Loucy (cell line): ENCODE measurements around the gene NIPAL4.

ENCODE experiments used
- H2AFZ ChIP-seq: fragments of 200-600 bp; sonication (generic); 2 replicates; pipeline ENCODE4 v1.6.0; 2016; ENCODE audit warnings: antibody characterized with exemption, mild to moderate bottlenecking, low read length, moderate library complexity
- H3F3A ChIP-seq: fragments of 200-600 bp; 2 replicates; pipeline ENCODE4 v1.6.0; 2016; ENCODE audit warnings: antibody characterized with exemption, low read depth, mild to moderate bottlenecking
- H3K27me3 ChIP-seq: fragments of 200-600 bp; sonication (generic); 2 replicates; pipeline ENCODE4 v1.6.1; 2014; ENCODE audit warnings: low read length, mild to moderate bottlenecking; ENCODE audit not compliant: insufficient read depth, poor library complexity, severe bottlenecking
- H3K36me3 ChIP-seq: fragments of 200-600 bp; sonication (generic); 2 replicates; pipeline ENCODE4 v1.6.1; 2016; ENCODE audit warnings: low read length; ENCODE audit not compliant: insufficient read depth
- H3K4me1 ChIP-seq: fragments of 200-600 bp; sonication (generic); 2 replicates; pipeline ENCODE4 v1.5.1; 2014; ENCODE audit warnings: low read length, mild to moderate bottlenecking; ENCODE audit not compliant: insufficient read depth, poor library complexity, severe bottlenecking
- H3K4me2 ChIP-seq: fragments of 200-600 bp; sonication (generic); 2 replicates; pipeline ENCODE4 v1.6.0; 2014; ENCODE audit warnings: antibody characterized with exemption, low read length, low read depth, mild to moderate bottlenecking; ENCODE audit not compliant: poor library complexity, severe bottlenecking
- H3K4me3 ChIP-seq: fragments of 200-600 bp; sonication (generic); 2 replicates; pipeline ENCODE4 v1.5.1; 2014; ENCODE audit warnings: low read length, mild to moderate bottlenecking, mixed read lengths; ENCODE audit not compliant: poor library complexity, severe bottlenecking
- H3K79me2 ChIP-seq: fragments of 200-600 bp; sonication (generic); 2 replicates; pipeline ENCODE4 v1.6.1; 2014; ENCODE audit warnings: low read length; ENCODE audit not compliant: insufficient read depth
- H3K9ac ChIP-seq: fragments of 200-600 bp; sonication (generic); 2 replicates; pipeline ENCODE4 v1.6.0; 2014; ENCODE audit warnings: mild to moderate bottlenecking, low read depth, low read length, moderate library complexity; ENCODE audit not compliant: poor library complexity, severe bottlenecking
- H3K9me2 ChIP-seq: fragments of 200-600 bp; sonication (generic); replicated peaks from 2 replicates; pipeline ENCODE4 v1.6.1; 2016; ENCODE audit warnings: low read depth, low read length, mixed read lengths
- H3K9me3 ChIP-seq: fragments of 200-600 bp; sonication (generic); 2 replicates; pipeline ENCODE4 v1.6.1; 2014; ENCODE audit warnings: mild to moderate bottlenecking, antibody characterized with exemption, low read length, low read depth; ENCODE audit not compliant: insufficient read depth
- H4K20me1 ChIP-seq: fragments of 200-600 bp; sonication (generic); 2 replicates; pipeline ENCODE4 v1.6.0; 2014; ENCODE audit warnings: antibody characterized with exemption, low read length, mild to moderate bottlenecking; ENCODE audit not compliant: insufficient read depth, poor library complexity, severe bottlenecking
- EZH2phosphoT487 ChIP-seq: fragments of 200-600 bp; IDR thresholded peaks from 2 replicates; pipeline ENCODE4 v1.6.1; 2018; ENCODE audit warnings: antibody characterized with exemption, mild to moderate bottlenecking, moderate library complexity, borderline replicate concordance
- TF ChIP-seq, protein P1 (sequence below): fragments of 200-600 bp; sonication (generic); conservative IDR thresholded peaks from 2 replicates; pipeline ENCODE4 v1.5.1; 2014; ENCODE audit warnings: mild to moderate bottlenecking, antibody characterized with exemption, low read length

The NIPAL4 gene

DNA sequence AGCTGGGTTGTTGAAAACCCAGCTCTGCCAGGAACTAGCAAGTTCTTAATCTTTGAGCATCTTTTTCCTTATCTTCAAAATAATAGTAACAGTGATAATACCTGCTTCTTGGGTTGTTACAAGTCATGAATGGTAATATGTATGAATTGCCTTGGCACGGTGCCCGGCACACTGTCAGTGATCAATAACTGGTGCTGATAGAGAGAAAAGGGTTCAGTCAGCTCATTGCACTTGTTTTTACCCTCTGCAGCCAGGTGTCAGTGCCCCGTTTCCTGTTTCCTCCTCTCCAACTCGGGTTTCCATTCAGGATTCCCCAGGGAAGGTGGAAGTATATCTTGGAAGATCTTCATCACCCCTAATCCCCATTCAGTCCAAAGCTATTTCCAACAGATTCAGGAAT is 15.8 kb upstream of the NIPAL4 start:
- Histone ChIP-seq H3K79me2 (no peaks in the 10 kb centered on the region), H3K4me3 (no peak overlapping the region), H3K9me3 (no peaks in the 10 kb centered on the region), H3K27me3 (no peaks in the 10 kb centered on the region), H3K36me3 (no peaks in the 10 kb centered on the region), H4K20me1 (no peaks in the 10 kb centered on the region), H3K4me2 (no peak overlapping the region), H3F3A (no peaks in the 10 kb centered on the region), H3K9me2 (no peaks in the 10 kb centered on the region), H2AFZ (no peak overlapping the region), H3K4me1 (no peaks in the 10 kb centered on the region), H3K9ac (no peak overlapping the region)
- TF ChIP-seq, protein P1, sequence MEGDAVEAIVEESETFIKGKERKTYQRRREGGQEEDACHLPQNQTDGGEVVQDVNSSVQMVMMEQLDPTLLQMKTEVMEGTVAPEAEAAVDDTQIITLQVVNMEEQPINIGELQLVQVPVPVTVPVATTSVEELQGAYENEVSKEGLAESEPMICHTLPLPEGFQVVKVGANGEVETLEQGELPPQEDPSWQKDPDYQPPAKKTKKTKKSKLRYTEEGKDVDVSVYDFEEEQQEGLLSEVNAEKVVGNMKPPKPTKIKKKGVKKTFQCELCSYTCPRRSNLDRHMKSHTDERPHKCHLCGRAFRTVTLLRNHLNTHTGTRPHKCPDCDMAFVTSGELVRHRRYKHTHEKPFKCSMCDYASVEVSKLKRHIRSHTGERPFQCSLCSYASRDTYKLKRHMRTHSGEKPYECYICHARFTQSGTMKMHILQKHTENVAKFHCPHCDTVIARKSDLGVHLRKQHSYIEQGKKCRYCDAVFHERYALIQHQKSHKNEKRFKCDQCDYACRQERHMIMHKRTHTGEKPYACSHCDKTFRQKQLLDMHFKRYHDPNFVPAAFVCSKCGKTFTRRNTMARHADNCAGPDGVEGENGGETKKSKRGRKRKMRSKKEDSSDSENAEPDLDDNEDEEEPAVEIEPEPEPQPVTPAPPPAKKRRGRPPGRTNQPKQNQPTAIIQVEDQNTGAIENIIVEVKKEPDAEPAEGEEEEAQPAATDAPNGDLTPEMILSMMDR = no peak

DNA sequence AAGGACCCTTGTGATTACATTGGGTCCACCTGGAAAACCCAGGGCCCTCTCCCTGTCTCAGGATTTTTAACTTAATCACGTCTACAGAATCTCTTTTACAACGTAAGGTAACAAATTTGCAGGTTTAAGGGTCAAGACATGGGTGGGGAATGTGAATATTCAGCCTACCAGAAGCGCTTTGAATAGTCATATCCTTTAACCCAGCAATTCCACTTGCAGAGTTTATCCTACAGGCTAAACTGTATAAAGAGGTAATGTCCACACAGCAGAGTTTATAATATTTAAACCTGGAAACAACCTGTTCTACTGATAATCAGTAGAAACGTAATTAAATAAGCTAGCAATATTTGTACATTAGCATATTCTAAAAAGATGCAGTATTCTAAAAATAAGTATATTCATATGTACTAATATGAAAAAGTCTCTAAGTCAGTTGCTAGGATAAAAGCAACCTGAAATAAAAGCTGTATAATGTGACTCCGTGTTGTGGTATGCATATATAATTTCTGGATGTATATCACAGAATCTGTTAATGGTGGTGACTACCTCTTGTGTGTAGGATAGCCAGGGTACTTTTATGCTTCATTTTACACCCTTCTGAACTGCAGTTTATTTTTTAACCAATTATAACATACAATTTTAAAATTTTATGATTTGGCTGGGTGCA is 14.1 kb upstream of the NIPAL4 start:
- TF ChIP-seq, protein P1 = no peak
- no peak for TF ChIP-seq EZH2phosphoT487
- Histone ChIP-seq H3K36me3 (no peaks in the 10 kb centered on the region), H3K9me2 (no peaks in the 10 kb centered on the region), H3F3A (no peaks in the 10 kb centered on the region), H4K20me1 (no peaks in the 10 kb centered on the region), H3K4me3 (no peak overlapping the region), H3K4me2 (no peak overlapping the region), H3K9ac (no peak overlapping the region), H3K4me1 (no peaks in the 10 kb centered on the region), H3K9me3 (no peaks in the 10 kb centered on the region), H3K27me3 (no peaks in the 10 kb centered on the region), H3K79me2 (no peaks in the 10 kb centered on the region), H2AFZ (no peak overlapping the region)

DNA sequence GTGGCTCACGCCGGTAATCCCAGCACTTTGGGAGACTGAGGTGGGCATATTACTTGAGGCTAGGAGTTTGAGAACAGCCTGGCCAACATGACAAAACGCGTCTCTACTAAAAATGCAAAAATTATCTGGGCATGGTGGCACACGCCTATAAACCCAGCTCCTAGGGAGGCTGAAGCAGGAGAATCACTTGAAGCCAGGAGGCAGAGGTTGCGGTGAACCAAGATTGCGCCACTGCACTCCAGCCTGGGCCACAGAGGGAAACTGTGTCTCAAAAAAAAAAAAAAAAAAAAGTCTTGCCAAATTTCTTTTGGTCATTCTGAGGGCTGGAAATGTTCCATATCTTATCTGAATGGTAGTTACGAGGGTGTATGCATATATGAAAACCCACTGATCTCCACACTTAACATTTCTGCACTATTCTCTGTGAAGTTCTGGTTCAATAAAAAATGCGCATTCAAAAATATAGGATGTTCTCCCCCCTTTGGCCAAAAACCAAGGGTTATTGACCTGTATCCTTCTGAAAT is 13.5 kb upstream of the NIPAL4 start:
- no peaks in the 10 kb centered on the region for H3K36me3 ChIP-seq
- no peaks in the 10 kb centered on the region for H3K9me3 ChIP-seq
- H3K9me2 ChIP-seq = no peaks in the 10 kb centered on the region
- no peak overlapping the region for H3K9ac ChIP-seq
- no peaks in the 10 kb centered on the region for H4K20me1 ChIP-seq
- no peaks in the 10 kb centered on the region for H3F3A ChIP-seq
- no peaks in the 10 kb centered on the region for H3K4me1 ChIP-seq
- no peak overlapping the region for H3K4me2 ChIP-seq
- no peaks in the 10 kb centered on the region for H3K79me2 ChIP-seq
- H3K27me3 ChIP-seq = no peaks in the 10 kb centered on the region
- no peak overlapping the region for H2AFZ ChIP-seq
- H3K4me3 ChIP-seq = no peak overlapping the region
- no peak for TF ChIP-seq EZH2phosphoT487
- TF ChIP-seq, protein P1 = no peak
